Stimulated activated naive CD8-positive, alpha-beta T cell treated with anti-CD3 and anti-CD28 coated beads, Interleukin-15, Interleukin-2, amounts not matched to agents 100 U/mL and 50 U/mL, for 24 hours (primary cell): ENCODE data around the gene MRPS6.

Source experiments
- ATAC-seq: fragments of 150-1000 bp; cut with Tn5 transposase; one replicate; pipeline ENCODE4 v1.10.0; 2021
- DNase-seq: peaks from one replicate; pipeline ENCODE4 v3.0.0; 2021

MRPS6 gene

GRCh38 chr21:34180407-34180806, 107.0 kb downstream of the MRPS6 start:
- ATAC-seq (no peak), DNase-seq (no peak)

- no peak for DNase-seq
- ATAC-seq = no peak
Observed at GRCh38 chr21:34180826-34181359, 107.5 kb downstream of the MRPS6 start.

GRCh38 chr21:34181431-34182039, 108.2 kb downstream of the MRPS6 start:
- DNase-seq = no peak

GRCh38 chr21:34182436-34182835, 109.1 kb downstream of the MRPS6 start:
- no peak for ATAC-seq
- no peak for DNase-seq

More at GRCh38 chr21:34181431-34182039, 108.2 kb downstream of the MRPS6 start:
- ATAC-seq = no peak

GRCh38 chr21:34183331-34183928, 110.1 kb downstream of the MRPS6 start:
- no peak for ATAC-seq
- no peak for DNase-seq

- no peak for DNase-seq
- ATAC-seq = no peak
Observed at GRCh38 chr21:34184232-34184631, 110.9 kb downstream of the MRPS6 start.

- no peak for ATAC-seq
- DNase-seq = no peak
Observed at GRCh38 chr21:34185026-34185750, 111.8 kb downstream of the MRPS6 start.

- ATAC-seq = no peak
- DNase-seq = no peak
Observed at GRCh38 chr21:34186109-34186719, 112.8 kb downstream of the MRPS6 start.

- ATAC-seq = no peak
- DNase-seq = no peak
Observed at GRCh38 chr21:34187935-34188334, 114.6 kb downstream of the MRPS6 start.

GRCh38 chr21:34189506-34189905, 116.1 kb downstream of the MRPS6 start:
- ATAC-seq = no peak
- no peak for DNase-seq

- ATAC-seq (no peak), DNase-seq (no peak)
Observed at GRCh38 chr21:34190576-34191321, 117.4 kb downstream of the MRPS6 start.

- ATAC-seq = no peak
- DNase-seq = no peak
Observed at GRCh38 chr21:34191876-34192275, 118.5 kb downstream of the MRPS6 start.
